H9 (cell line): ENCODE measurements around the gene TAS2R30. TPM values are rescaled to one million over a fixed set of nuclear protein-coding genes. Genes with fewer than 3 reads are reported as not detected.

Experiments
- DNase-seq: peaks from one replicate; pipeline ENCODE4 v3.0.0-alpha.2; 2017
- H2AFZ ChIP-seq: one replicate; pipeline ENCODE4 v1.6.1; 2013; ENCODE audit warnings: mild to moderate bottlenecking, low read length, control low read depth, moderate library complexity
- H2AK5ac ChIP-seq: 2 replicates; pipeline ENCODE4 v1.6.1; 2013; ENCODE audit warnings: low read length, control low read depth, mixed read lengths; ENCODE audit not compliant: insufficient read length
- H2BK120ac ChIP-seq: one replicate; pipeline ENCODE4 v1.6.1; 2013; ENCODE audit warnings: low read depth, mild to moderate bottlenecking, low read length, control low read depth, inconsistent platforms; ENCODE audit not compliant: poor library complexity, severe bottlenecking
- H2BK12ac ChIP-seq: 2 replicates; pipeline ENCODE4 v1.6.1; 2013; ENCODE audit warnings: low read length, control low read depth, mixed read lengths, low read depth; ENCODE audit not compliant: insufficient read length
- H2BK15ac ChIP-seq: 2 replicates; pipeline ENCODE4 v1.6.1; 2013; ENCODE audit warnings: low read depth, low read length, control low read depth
- H2BK20ac ChIP-seq: one replicate; pipeline ENCODE4 v1.6.1; 2013; ENCODE audit warnings: low read depth, mild to moderate bottlenecking, low read length, control low read depth, inconsistent platforms; ENCODE audit not compliant: poor library complexity, severe bottlenecking
- H2BK5ac ChIP-seq: 2 replicates; pipeline ENCODE4 v1.6.1; 2013; ENCODE audit warnings: low read length, control low read depth, mixed read lengths; ENCODE audit not compliant: insufficient read length
- H3K14ac ChIP-seq: 2 replicates; pipeline ENCODE4 v1.6.1; 2013; ENCODE audit warnings: low read length, control low read depth; ENCODE audit not compliant: insufficient read depth
- H3K18ac ChIP-seq: 2 replicates; pipeline ENCODE4 v1.6.1; 2013; ENCODE audit warnings: low read depth, mild to moderate bottlenecking, mixed read lengths, low read length, control low read depth; ENCODE audit not compliant: insufficient read length
- H3K23ac ChIP-seq: 2 replicates; pipeline ENCODE4 v1.6.1; 2013; ENCODE audit warnings: low read length, control low read depth, mixed read lengths, low read depth; ENCODE audit not compliant: insufficient read length
- H3K23me2 ChIP-seq: 2 replicates; pipeline ENCODE4 v1.6.1; 2013; ENCODE audit warnings: low read depth, mild to moderate bottlenecking, mixed read lengths, low read length, control low read depth; ENCODE audit not compliant: insufficient read length, poor library complexity, severe bottlenecking
- H3K27ac ChIP-seq: 2 replicates; pipeline ENCODE4 v1.5.1; 2013; ENCODE audit warnings: low read length, control low read depth, mixed read lengths, low read depth; ENCODE audit not compliant: insufficient read length
- H3K27me3 ChIP-seq: 2 replicates; pipeline ENCODE4 v1.6.1; 2013; ENCODE audit warnings: low read length, control low read depth, inconsistent platforms; ENCODE audit not compliant: insufficient read depth
- H3K4ac ChIP-seq: 2 replicates; pipeline ENCODE4 v1.6.1; 2013; ENCODE audit warnings: low read depth, mild to moderate bottlenecking, control low read depth, inconsistent platforms, low read length, moderate library complexity
- H3K4me1 ChIP-seq: 2 replicates; pipeline ENCODE4 v1.6.1; 2013; ENCODE audit warnings: low read length, control low read depth, inconsistent platforms; ENCODE audit not compliant: insufficient read depth
- H3K4me2 ChIP-seq: 2 replicates; pipeline ENCODE4 v1.6.1; 2013; ENCODE audit warnings: low read length, control low read depth, mixed read lengths; ENCODE audit not compliant: insufficient read length, insufficient read depth
- H3K56ac ChIP-seq: 2 replicates; pipeline ENCODE4 v1.6.1; 2013; ENCODE audit warnings: low read depth, mild to moderate bottlenecking, mixed read lengths, low read length, control low read depth; ENCODE audit not compliant: insufficient read length
- H3K79me1 ChIP-seq: 2 replicates; pipeline ENCODE4 v1.6.1; 2013; ENCODE audit warnings: low read depth, mild to moderate bottlenecking, moderate library complexity, low read length, control low read depth, inconsistent platforms; ENCODE audit not compliant: insufficient read depth, poor library complexity, severe bottlenecking
- H3K79me2 ChIP-seq: 2 replicates; pipeline ENCODE4 v1.6.1; 2013; ENCODE audit warnings: low read length, control low read depth, inconsistent platforms; ENCODE audit not compliant: insufficient read depth
- H3K9ac ChIP-seq: 2 replicates; pipeline ENCODE4 v1.6.1; 2013; ENCODE audit warnings: low read length, control low read depth, mixed read lengths; ENCODE audit not compliant: insufficient read length; ENCODE audit errors: extremely low read depth
- H3K9me3 ChIP-seq: one replicate; pipeline ENCODE4 v1.6.1; 2013; ENCODE audit warnings: low read depth, low read length, inconsistent platforms; ENCODE audit not compliant: control insufficient read depth
- H3T11ph ChIP-seq: one replicate; pipeline ENCODE4 v1.6.1; 2013; ENCODE audit warnings: mild to moderate bottlenecking, low read length, control low read depth, inconsistent platforms
- H4K20me1 ChIP-seq: one replicate; pipeline ENCODE4 v1.6.1; 2013; ENCODE audit not compliant: control insufficient read depth, insufficient read length, insufficient read depth
- H4K5ac ChIP-seq: 2 replicates; pipeline ENCODE4 v1.6.1; 2013; ENCODE audit warnings: low read depth, mild to moderate bottlenecking, mixed read lengths, low read length, control low read depth; ENCODE audit not compliant: insufficient read length
- H4K8ac ChIP-seq: replicated peaks from 2 replicates; pipeline ENCODE4 v1.6.1; 2013; ENCODE audit warnings: low read length, control low read depth, mixed read lengths, low read depth; ENCODE audit not compliant: insufficient read length
- H4K91ac ChIP-seq: 2 replicates; pipeline ENCODE4 v1.6.1; 2013; ENCODE audit warnings: low read depth, mild to moderate bottlenecking, moderate library complexity, mixed read lengths, low read length, control low read depth; ENCODE audit not compliant: insufficient read length
- H3K27ac Mint-ChIP-seq, 3 experiments: 2 replicates in 2 of 3; 3 replicates in 1 of 3; pipeline ENCODE4 v1.8.0; 2020 to 2021; ENCODE audit warnings: mixed read lengths in 3 of 3, mild to moderate bottlenecking in 1 of 3, moderate library complexity in 1 of 3
- H3K27me3 Mint-ChIP-seq: 2 replicates; pipeline ENCODE4 v1.8.0; 2021; ENCODE audit warnings: low read depth, mild to moderate bottlenecking, moderate library complexity, mixed read lengths
- H3K36me3 Mint-ChIP-seq, 3 experiments: 2 replicates in 2 of 3; 3 replicates in 1 of 3; pipeline ENCODE4 v1.8.0; 2020 to 2021; ENCODE audit warnings: low read depth in 3 of 3, mixed read lengths in 3 of 3; ENCODE audit not compliant: insufficient read depth in 1 of 3
- H3K4me1 Mint-ChIP-seq, 2 experiments: 2 replicates each; pipeline ENCODE4 v1.8.0; 2020; ENCODE audit warnings: mixed read lengths in 2 of 2
- H3K4me3 Mint-ChIP-seq, 2 experiments: 2 replicates in 1 of 2; 3 replicates in 1 of 2; pipeline ENCODE4 v1.8.0; 2020 to 2021; ENCODE audit warnings: mild to moderate bottlenecking in 2 of 2, mixed read lengths in 2 of 2, moderate library complexity in 1 of 2
- H3K9me3 Mint-ChIP-seq, 2 experiments: 2 replicates in 1 of 2; 3 replicates in 1 of 2; pipeline ENCODE4 v1.8.0; 2020; ENCODE audit warnings: mild to moderate bottlenecking in 2 of 2, mixed read lengths in 2 of 2, moderate library complexity in 1 of 2
- CTCF ChIP-seq: fragments of 200-600 bp; sonication (generic); conservative IDR thresholded peaks from 3 replicates; pipeline ENCODE4 v1.8.0; 2021; ENCODE audit warnings: antibody characterized with exemption, mild to moderate bottlenecking
- WGBS: extraction: QIAGEN DNeasy Blood & Tissue Kit; methylation state at CpG from one replicate; pipeline ENCODE4 v1.1.7; 2013; ENCODE audit warnings: missing lambda C conversion rate, low lambda C conversion rate, mixed read lengths; ENCODE audit not compliant: insufficient read length; ENCODE audit errors: extremely low coverage; 5-methylcytosine and 5-hydroxymethylcytosine counted together
- total RNA-seq: library from RNA; stranded (reverse); gene quantifications from 2 replicates; pipeline ENCODE4 v1.2.1, GENCODE V29; 2021

The TAS2R30 gene
- total RNA-seq, 1 experiment from 2014 or later = 2.0 TPM

- no peaks in the 10 kb centered on the region for H3K4me1 ChIP-seq
- H3K79me2 ChIP-seq = peaks cover 9% of the 10 kb centered on the region
- WGBS = no CpG with 5 or more reads among the region's 1 CpG
- H2AFZ ChIP-seq = no peak overlapping the region
- no peak overlapping the region for H3K9ac ChIP-seq
- H3K56ac ChIP-seq = no peak overlapping the region
- H3K14ac ChIP-seq = no peak overlapping the region
- H2BK20ac ChIP-seq = no peak overlapping the region
- H3K23me2 ChIP-seq = no peaks in the 10 kb centered on the region
- H3K9me3 ChIP-seq = no peaks in the 10 kb centered on the region
- no peak for TF ChIP-seq CTCF
- H3K4ac ChIP-seq = no peak overlapping the region
- no peak overlapping the region for H4K91ac ChIP-seq
- H2BK15ac ChIP-seq = no peak overlapping the region
- H4K20me1 ChIP-seq = no peaks in the 10 kb centered on the region
- no peak overlapping the region for H2AK5ac ChIP-seq
- H3K23ac ChIP-seq = no peak overlapping the region
- peaks cover 5% of the 10 kb centered on the region for H3K79me1 ChIP-seq
- no peak overlapping the region for H2BK12ac ChIP-seq
- no peak overlapping the region for H3K4me3 Mint-ChIP-seq
- H3T11ph ChIP-seq = no peak overlapping the region
- no peaks in the 10 kb centered on the region for H3K27me3 Mint-ChIP-seq
- H3K27me3 ChIP-seq = no peaks in the 10 kb centered on the region
- no peak overlapping the region for H3K27ac ChIP-seq
- peaks cover 22 to 26% of the 10 kb centered on the region in 2 experiments for H3K4me1 Mint-ChIP-seq
- DNase-seq = no peak
- no peak overlapping the region for H3K4me2 ChIP-seq
- no peak overlapping the region for H2BK5ac ChIP-seq
- no peak overlapping the region for H3K18ac ChIP-seq
- H3K27ac Mint-ChIP-seq = no peak overlapping the region; a peak in 1 of 7 replicates
- peaks cover 12 to 40% (median 34%) of the 10 kb centered on the region in 3 experiments for H3K36me3 Mint-ChIP-seq
- H4K5ac ChIP-seq = no peak overlapping the region
- H4K8ac ChIP-seq = no peak overlapping the region
- peaks cover 18 to 22% of the 10 kb centered on the region in 2 experiments; a peak in 4 of 5 replicates for H3K9me3 Mint-ChIP-seq
- H2BK120ac ChIP-seq = no peak overlapping the region
Observed at GRCh38 chr12:11150832-11151231, 16.4 kb upstream of the TAS2R30 start.
